Gastrocnemius medialis (tissue), 4 donors: ENCODE measurements around the gene CACNG5. TPM values are rescaled to one million over a fixed set of nuclear protein-coding genes. Genes with fewer than 3 reads are reported as not detected.
"Not testable (repeated sequence)": the region's sequence is repeated elsewhere in the genome, so short reads cannot be mapped to it uniquely, and the experiment has no call there.

Experiments
- ATAC-seq, 2 donors: fragments of 150-250 bp; one replicate each; pipeline ENCODE4 v1.9.1; 2016
- DNase-seq, 2 donors: peaks; one replicate each; pipeline ENCODE4 v3.0.0-alpha.2; 2019
- H3K27ac ChIP-seq, 4 donors: fragments of 200-600 bp; sonication (generic); 1 replicate in 1 of 4; 2 replicates in 3 of 4; pipeline ENCODE4 v1.5.1; 2016 to 2018; ENCODE audit warnings: mild to moderate bottlenecking in 2 of 4, moderate library complexity in 1 of 4
- H3K27me3 ChIP-seq, 3 donors: fragments of 200-600 bp; sonication (generic) in 2 of 3; 1 replicate in 1 of 3; 2 replicates in 2 of 3; pipeline versions ENCODE4 v1.5.1 to v1.6.0; 2016 to 2019; ENCODE audit warnings: mild to moderate bottlenecking in 1 of 3, moderate library complexity in 1 of 3
- H3K36me3 ChIP-seq, 2 donors: fragments of 200-600 bp; sonication (generic) in 1 of 2; one replicate each; pipeline ENCODE4 v1.5.1; 2017 to 2018
- H3K4me1 ChIP-seq, 2 donors: fragments of 200-600 bp; sonication (generic) in 1 of 2; one replicate each; pipeline ENCODE4 v1.5.1; 2016 to 2017; ENCODE audit warnings: mild to moderate bottlenecking in 2 of 2
- H3K4me3 ChIP-seq, 4 donors: fragments of 200-600 bp; sonication (generic) in 3 of 4; 1 replicate in 1 of 4; 2 replicates in 3 of 4; pipeline ENCODE4 v1.5.1; 2016 to 2019; ENCODE audit warnings: mild to moderate bottlenecking in 2 of 4
- H3K9me3 ChIP-seq, 3 donors: fragments of 200-600 bp; sonication (generic) in 2 of 3; 1 replicate in 1 of 3; 2 replicates in 2 of 3; pipeline ENCODE4 v1.5.1; 2016 to 2019
- CTCF ChIP-seq, 5 experiments: fragments of 450-650 bp in 3 of 5; fragments of 200-600 bp in 2 of 5; sonication (generic) in 2 of 5; IDR thresholded peaks in 4 of 5; conservative IDR thresholded peaks in 1 of 5; 1 replicate in 4 of 5; 2 replicates in 1 of 5; pipeline ENCODE4 v1.5.1; 2016 to 2019; ENCODE audit warnings: antibody characterized with exemption in 5 of 5, mild to moderate bottlenecking in 3 of 5, moderate library complexity in 3 of 5
- POLR2A ChIP-seq, 2 donors: fragments of 450-650 bp; IDR thresholded peaks; one replicate each; pipeline ENCODE4 v1.6.1; 2017; ENCODE audit warnings: antibody characterized with exemption in 2 of 2, mild to moderate bottlenecking in 2 of 2, moderate library complexity in 2 of 2
- in situ Hi-C, 4 donors: fragments of 200-750 bp; cut with MboI; loops; one replicate each; pipeline versions ENCODE4 v1.15.0 to v1.8.0; 2017; ENCODE audit warnings: low sequenced_read_pairs in 4 of 4
- intact Hi-C: fragments of 100-400 bp; cut with DNase I; formaldehyde crosslinking; loops from one replicate; pipeline ENCODE4 v1.15.1; 2023; ENCODE audit warnings: low total_unique reads
- total RNA-seq, 4 donors: library from RNA; depleted of rRNA; stranded (reverse); fragments of >200 nt; gene quantifications; one replicate each; pipeline versions ENCODE4 v1.1.0 to v1.2.3, GENCODE V29; 2016

CACNG5 gene
- total RNA-seq, 4 donors from 2014 or later: not detected

GRCh38 chr17:66900126-66901010 lies 65.5 kb downstream of the CACNG5 start:
- no peaks in the 10 kb centered on the region for H3K36me3 ChIP-seq
- TF ChIP-seq CTCF (IDR thresholded peaks at IDR 0.05 in 4 of 5, conservative IDR thresholded peaks at IDR 0.05 in 1 of 5) (no peak), POLR2A (IDR thresholded peaks at IDR 0.05) (no peak)

GRCh38 chr17:66903296-66903695 lies 68.4 kb downstream of the CACNG5 start:
- H3K9me3 ChIP-seq, ATAC-seq, H3K27me3 ChIP-seq, H3K36me3 ChIP-seq, intact Hi-C loops, H3K4me1 ChIP-seq, DNase-seq, H3K4me3 ChIP-seq, H3K27ac ChIP-seq: not testable (repeated sequence)
- in situ Hi-C loops: loop anchor here in 2 of 4 donors (10.0 to 25.0 kb wide), 3 partner anchors 178 to 666 kb away; partner anchors contain the start of gene APOH (in 1 of the 2)

More at GRCh38 chr17:66900126-66901010, 65.5 kb downstream of the CACNG5 start:
- no peak for DNase-seq
- no peaks in the 10 kb centered on the region for H3K27me3 ChIP-seq
- H3K9me3 ChIP-seq: no peaks in the 10 kb centered on the region
- no peaks in the 10 kb centered on the region for H3K4me1 ChIP-seq
- ATAC-seq: no peak
- no peak overlapping the region for H3K4me3 ChIP-seq
- intact Hi-C loops (no loop called here), in situ Hi-C loops (loop anchor here in 2 of 4 donors (10.0 to 25.0 kb wide), 3 partner anchors 176 to 663 kb away; partner anchors contain the start of gene APOH (in 1 of the 2))
- no peak overlapping the region for H3K27ac ChIP-seq

- no peak overlapping the region for H3K27ac ChIP-seq
- H3K27me3 ChIP-seq: no peaks in the 10 kb centered on the region
- in situ Hi-C loops (loop anchor here in 2 of 4 donors (10.0 to 25.0 kb wide), 3 partner anchors 179 to 666 kb away; partner anchors contain the start of gene APOH (in 1 of the 2)), intact Hi-C loops (no loop called here)
- no peaks in the 10 kb centered on the region for H3K4me1 ChIP-seq
- H3K36me3 ChIP-seq: no peaks in the 10 kb centered on the region
- no peak for TF ChIP-seq CTCF (IDR thresholded peaks at IDR 0.05 in 4 of 5, conservative IDR thresholded peaks at IDR 0.05 in 1 of 5)
- no peak for TF ChIP-seq POLR2A (IDR thresholded peaks at IDR 0.05)
- ATAC-seq (no peak), DNase-seq (no peak)
- no peak overlapping the region for H3K4me3 ChIP-seq
- no peaks in the 10 kb centered on the region for H3K9me3 ChIP-seq
Measured at GRCh38 chr17:66903781-66904180, 68.9 kb downstream of the CACNG5 start.

- Histone ChIP-seq H3K9me3 (no peaks in the 10 kb centered on the region), H3K27me3 (no peaks in the 10 kb centered on the region), H3K4me3 (no peak overlapping the region), H3K4me1 (no peaks in the 10 kb centered on the region), H3K27ac (no peak overlapping the region), H3K36me3 (no peaks in the 10 kb centered on the region)
- DNase-seq: no peak
- intact Hi-C loops: no loop called here
- no peak for ATAC-seq
- in situ Hi-C loops: loop anchor here (5.0 to 25.0 kb wide), 4 partner anchors 180 to 668 kb away; partner anchors contain the start of gene APOH (in 1 of the 4)
- no peak for TF ChIP-seq CTCF (IDR thresholded peaks at IDR 0.05 in 4 of 5, conservative IDR thresholded peaks at IDR 0.05 in 1 of 5)
- no peak for TF ChIP-seq POLR2A (IDR thresholded peaks at IDR 0.05)
Measured at GRCh38 chr17:66904760-66905624, 70.1 kb downstream of the CACNG5 start.
